Upper lobe of left lung (tissue), 6 donors: ENCODE data around the gene AOAH. TPM values are rescaled to one million over a fixed set of nuclear protein-coding genes. Genes with fewer than 3 reads are reported as not detected.
A peak's percentile ranks its signal among the peaks of the same experiment; 100 is the strongest.

Experiments
- ATAC-seq, 2 donors: fragments of 200-7000 bp; cut with Tn5 transposase; one replicate each; pipeline ENCODE4 v1.9.1; 2022; ENCODE audit warnings: mild to moderate bottlenecking in 2 of 2, moderate library complexity in 2 of 2; ENCODE audit not compliant: low FRiP score in 2 of 2
- DNase-seq, 2 donors: peaks; one replicate each; pipeline ENCODE4 v3.0.0-alpha.2; 2019 to 2020
- H3K27ac ChIP-seq, 4 donors: fragments of 200-600 bp; sonication (generic); one replicate each; pipeline ENCODE4 v1.5.1; 2016 to 2019
- H3K27me3 ChIP-seq, 4 donors: fragments of 200-600 bp; sonication (generic); one replicate each; pipeline ENCODE4 v1.5.1; 2017 to 2019
- H3K36me3 ChIP-seq, 4 donors: fragments of 200-600 bp; sonication (generic); one replicate each; pipeline ENCODE4 v1.5.1; 2016 to 2019
- H3K4me1 ChIP-seq, 4 donors: fragments of 200-600 bp; sonication (generic); one replicate each; pipeline ENCODE4 v1.5.1; 2018 to 2019
- H3K4me3 ChIP-seq, 4 donors: fragments of 200-600 bp; sonication (generic); one replicate each; pipeline ENCODE4 v1.5.1; 2017 to 2019; ENCODE audit warnings: mild to moderate bottlenecking in 2 of 4, moderate library complexity in 1 of 4
- H3K9me3 ChIP-seq, 4 donors: fragments of 200-600 bp; sonication (generic); one replicate each; pipeline ENCODE4 v1.5.1; 2018 to 2019
- EP300 ChIP-seq, 4 donors: sonication (generic); formaldehyde crosslinking; IDR thresholded peaks; one replicate each; pipeline ENCODE4 v1.5.1; 2017; ENCODE audit warnings: antibody characterized with exemption in 4 of 4, control low read depth in 2 of 4
- POLR2A ChIP-seq, 4 donors: fragments of 450-650 bp; IDR thresholded peaks; one replicate each; pipeline ENCODE4 v1.5.1; 2016 to 2017; ENCODE audit warnings: antibody characterized with exemption in 4 of 4, mild to moderate bottlenecking in 2 of 4
- POLR2AphosphoS5 ChIP-seq, 2 donors: sonication (generic); formaldehyde crosslinking; IDR thresholded peaks; one replicate each; pipeline ENCODE4 v1.5.1; 2017; ENCODE audit warnings: antibody characterized with exemption in 2 of 2
- WGBS, 2 donors: methylation state at CpG; one replicate each; pipeline ENCODE4 v1.1.5; 2017 to 2018; 5-methylcytosine and 5-hydroxymethylcytosine counted together
- total RNA-seq, 6 donors: library from RNA; depleted of rRNA in 4 of 6; stranded (reverse); fragments of >200 nt in 4 of 6; gene quantifications; one replicate each; pipeline versions ENCODE4 v1.1.0 to v1.2.1, GENCODE V29; 2016 to 2021
- TF ChIP-seq, protein P1 (sequence below), 6 experiments: fragments of 450-650 bp in 4 of 6; fragments of 200-600 bp in 2 of 6; sonication (generic) in 2 of 6; IDR thresholded peaks; one replicate each; pipeline ENCODE4 v1.5.1; 2016 to 2019; ENCODE audit warnings: antibody characterized with exemption in 6 of 6
- donor health status: DM: no; HTN: no; CAD: no; lungs with moderate emphysema.
- donor health status: DM: no; HTN: yes; CAD: no; lungs with severe emphysema.

The AOAH gene
- total RNA-seq, 6 donors from 2014 or later, result 18.5 to 36.8 (median 25.7) TPM

DNA sequence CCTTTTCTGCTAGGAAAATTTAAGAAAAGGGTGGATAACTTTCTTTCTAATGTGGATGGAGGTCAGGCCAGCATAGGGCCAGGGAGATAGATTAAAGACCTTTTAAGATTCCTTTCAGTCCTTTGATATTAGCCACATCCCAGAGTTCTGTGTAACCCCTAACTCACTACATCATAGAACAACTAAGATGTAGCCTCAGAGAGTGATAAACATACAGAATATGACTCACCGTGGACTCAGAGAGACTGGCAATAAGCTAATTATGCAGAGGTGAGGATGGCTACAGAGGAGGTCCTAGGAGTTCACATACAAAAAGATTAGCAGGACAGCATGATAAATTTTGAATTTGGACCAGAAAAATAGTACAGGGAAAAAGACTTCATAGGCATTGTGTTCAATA is 141.0 kb downstream of the AOAH start:
- TF ChIP-seq POLR2A (IDR thresholded peaks at IDR 0.05), result no peak
- TF ChIP-seq POLR2AphosphoS5 (IDR thresholded peaks at IDR 0.05), result no peak
- TF ChIP-seq, protein P1, sequence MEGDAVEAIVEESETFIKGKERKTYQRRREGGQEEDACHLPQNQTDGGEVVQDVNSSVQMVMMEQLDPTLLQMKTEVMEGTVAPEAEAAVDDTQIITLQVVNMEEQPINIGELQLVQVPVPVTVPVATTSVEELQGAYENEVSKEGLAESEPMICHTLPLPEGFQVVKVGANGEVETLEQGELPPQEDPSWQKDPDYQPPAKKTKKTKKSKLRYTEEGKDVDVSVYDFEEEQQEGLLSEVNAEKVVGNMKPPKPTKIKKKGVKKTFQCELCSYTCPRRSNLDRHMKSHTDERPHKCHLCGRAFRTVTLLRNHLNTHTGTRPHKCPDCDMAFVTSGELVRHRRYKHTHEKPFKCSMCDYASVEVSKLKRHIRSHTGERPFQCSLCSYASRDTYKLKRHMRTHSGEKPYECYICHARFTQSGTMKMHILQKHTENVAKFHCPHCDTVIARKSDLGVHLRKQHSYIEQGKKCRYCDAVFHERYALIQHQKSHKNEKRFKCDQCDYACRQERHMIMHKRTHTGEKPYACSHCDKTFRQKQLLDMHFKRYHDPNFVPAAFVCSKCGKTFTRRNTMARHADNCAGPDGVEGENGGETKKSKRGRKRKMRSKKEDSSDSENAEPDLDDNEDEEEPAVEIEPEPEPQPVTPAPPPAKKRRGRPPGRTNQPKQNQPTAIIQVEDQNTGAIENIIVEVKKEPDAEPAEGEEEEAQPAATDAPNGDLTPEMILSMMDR (IDR thresholded peaks at IDR 0.05), result no peak
- no peak for TF ChIP-seq EP300 (IDR thresholded peaks at IDR 0.05)
- peaks cover 0 to 4% (median 0%) of the 10 kb centered on the region in 4 donors for H3K9me3 ChIP-seq
- DNase-seq (no peak), ATAC-seq (no peak)
- no peaks in the 10 kb centered on the region for H3K36me3 ChIP-seq
- 76 to 77% methylated on average over 1 of the region's 1 CpG for WGBS, 2 donors
- H3K27ac ChIP-seq, result no peak overlapping the region
- no peaks in the 10 kb centered on the region for H3K4me1 ChIP-seq
- H3K27me3 ChIP-seq, result no peaks in the 10 kb centered on the region
- no peak overlapping the region for H3K4me3 ChIP-seq

DNA sequence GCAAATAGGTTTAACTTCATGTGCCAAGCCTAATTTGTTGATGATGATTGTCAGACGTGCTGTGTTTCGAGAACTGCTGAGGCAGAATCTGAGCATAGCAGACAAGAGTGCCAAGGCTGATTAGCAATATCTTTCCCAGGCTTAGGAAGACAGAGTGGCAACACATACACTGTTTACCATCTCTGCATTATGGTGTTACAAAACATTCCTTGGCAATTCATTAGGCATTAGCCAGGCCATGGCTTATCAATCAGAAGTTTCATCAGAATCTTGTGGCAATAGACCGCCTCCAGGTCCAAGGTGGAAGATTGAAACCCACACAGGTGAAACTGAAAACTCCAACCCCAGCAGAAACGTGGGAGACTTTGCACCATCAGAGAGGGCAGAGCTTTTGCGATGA is 148.5 kb downstream of the AOAH start:
- DNase-seq (no peak), ATAC-seq (no peak)
- no peaks in the 10 kb centered on the region for H3K27me3 ChIP-seq
- peaks cover 0 to 5% (median 0%) of the 10 kb centered on the region in 4 donors for H3K36me3 ChIP-seq
- no peaks in the 10 kb centered on the region for H3K4me1 ChIP-seq
- H3K27ac ChIP-seq, result no peak overlapping the region
- H3K4me3 ChIP-seq, result no peak overlapping the region
- TF ChIP-seq, protein P1 (IDR thresholded peaks at IDR 0.05), result no peak
- TF ChIP-seq POLR2AphosphoS5 (IDR thresholded peaks at IDR 0.05) (no peak), POLR2A (IDR thresholded peaks at IDR 0.05) (no peak), EP300 (IDR thresholded peaks at IDR 0.05) (no peak)
- peaks cover 0 to 8% (median 2%) of the 10 kb centered on the region in 4 donors for H3K9me3 ChIP-seq
- WGBS, 2 donors, result 78 to 85% methylated on average over 5 of the region's 5 CpGs

DNA sequence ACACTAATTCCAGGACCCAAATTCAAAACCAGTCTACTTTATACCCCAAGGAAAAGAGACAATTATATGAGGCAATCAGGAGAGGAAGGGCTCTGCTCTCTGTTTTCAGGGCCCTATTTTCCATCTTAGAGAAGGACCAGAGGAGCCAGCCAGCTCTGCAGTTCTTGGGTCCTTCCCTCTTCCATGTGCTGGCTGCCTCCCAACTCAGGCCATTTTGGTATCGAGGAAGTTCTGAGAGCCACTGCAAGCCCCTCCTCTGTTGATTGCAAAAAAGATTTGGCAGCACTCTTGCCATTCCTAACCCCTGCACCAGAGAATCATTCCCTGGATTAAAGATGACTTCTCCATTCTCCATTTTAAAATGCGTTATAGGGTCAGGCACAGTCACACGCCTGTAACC is 151.2 kb downstream of the AOAH start:
- TF ChIP-seq, protein P1 (IDR thresholded peaks at IDR 0.05), result no peak
- TF ChIP-seq POLR2AphosphoS5 (IDR thresholded peaks at IDR 0.05) (no peak), POLR2A (IDR thresholded peaks at IDR 0.05) (no peak), EP300 (IDR thresholded peaks at IDR 0.05) (no peak)
- no peak for DNase-seq
- Histone ChIP-seq H3K4me1 (no peaks in the 10 kb centered on the region), H3K27ac (no peak overlapping the region), H3K4me3 (no peak overlapping the region), H3K27me3 (no peaks in the 10 kb centered on the region), H3K36me3 (peaks cover 0 to 5% (median 0%) of the 10 kb centered on the region in 4 donors), H3K9me3 (peaks cover 0 to 5% (median 2%) of the 10 kb centered on the region in 4 donors)
- WGBS, 2 donors, result 75 to 78% methylated on average over 3 of the region's 3 CpGs
- ATAC-seq, result no peak

DNA sequence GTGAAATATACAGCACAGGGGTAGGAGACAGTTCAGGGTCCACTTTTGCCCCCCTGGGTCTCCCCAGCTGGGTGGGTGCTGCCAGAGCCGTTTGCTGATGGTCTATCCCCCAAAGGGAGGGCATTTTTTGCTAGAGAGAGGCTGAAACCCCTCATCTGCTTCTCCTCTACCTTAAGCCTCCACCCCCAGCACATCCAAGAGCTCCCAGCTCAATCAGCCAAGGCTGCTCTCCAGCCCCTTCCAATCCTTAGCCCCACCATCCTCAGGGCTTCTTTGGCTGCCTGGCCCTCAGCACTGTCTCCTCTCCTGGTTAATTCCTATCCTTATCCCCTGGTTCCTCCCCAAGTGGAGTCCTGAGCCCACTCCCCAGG is 153.1 kb downstream of the AOAH start:
- Histone ChIP-seq H3K4me1 (peaks cover 0 to 5% (median 3%) of the 10 kb centered on the region in 4 donors), H3K4me3 (no peak overlapping the region), H3K27me3 (no peaks in the 10 kb centered on the region), H3K9me3 (no peaks in the 10 kb centered on the region), H3K36me3 (peaks cover 0 to 5% (median 0%) of the 10 kb centered on the region in 4 donors), H3K27ac (peak overlapping the region in 1 of 4 donors; percentile 48)
- TF ChIP-seq POLR2AphosphoS5 (IDR thresholded peaks at IDR 0.05), result no peak
- TF ChIP-seq POLR2A (IDR thresholded peaks at IDR 0.05), result no peak
- TF ChIP-seq EP300 (IDR thresholded peaks at IDR 0.05), result no peak
- TF ChIP-seq, protein P1 (IDR thresholded peaks at IDR 0.05), result no peak
- 0% methylated on average over 1 of the region's 1 CpG for WGBS, 2 donors
- DNase-seq, result no peak
- no peak for ATAC-seq

DNA sequence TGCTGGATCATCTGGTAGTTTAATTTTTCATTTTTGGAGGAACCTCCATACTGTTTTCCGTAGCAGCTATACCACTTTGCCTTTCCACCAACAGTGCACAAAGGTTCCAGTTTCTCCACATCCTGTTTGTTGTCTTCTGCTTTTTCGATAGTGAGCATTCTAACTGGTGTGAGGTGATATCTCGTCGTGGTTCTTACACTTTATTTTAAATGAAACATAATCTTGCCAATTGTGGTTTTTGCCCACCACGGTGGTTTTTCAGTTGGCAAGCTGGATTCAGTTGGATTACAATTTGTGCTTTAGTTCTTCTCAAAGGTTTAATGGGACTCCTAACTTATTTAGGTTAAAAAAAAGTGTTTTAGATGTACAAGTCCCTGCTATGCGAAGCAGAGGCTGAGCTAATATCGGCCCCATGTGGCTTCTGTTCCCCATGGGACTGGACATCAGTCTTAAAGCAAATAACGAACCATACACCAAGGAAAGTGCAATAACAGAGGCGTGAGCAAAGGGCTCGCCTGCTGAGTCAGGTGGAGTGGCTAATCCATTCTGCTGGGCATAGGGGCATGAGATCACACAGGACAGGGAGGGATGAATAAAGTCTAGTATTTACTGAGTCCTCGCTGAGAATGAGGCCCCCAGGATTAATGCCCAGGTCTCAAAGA is 153.6 kb downstream of the AOAH start:
- Histone ChIP-seq H3K36me3 (no peaks in the 10 kb centered on the region), H3K27me3 (no peaks in the 10 kb centered on the region), H3K9me3 (no peaks in the 10 kb centered on the region), H3K4me3 (no peak overlapping the region), H3K27ac (peak overlapping the region in 1 of 4 donors; percentile 48), H3K4me1 (peaks cover 5 to 11% (median 7%) of the 10 kb centered on the region in 4 donors)
- TF ChIP-seq POLR2AphosphoS5 (IDR thresholded peaks at IDR 0.05) (no peak), POLR2A (IDR thresholded peaks at IDR 0.05) (no peak), EP300 (IDR thresholded peaks at IDR 0.05) (no peak)
- TF ChIP-seq, protein P1 (IDR thresholded peaks at IDR 0.05), result no peak
- DNase-seq, result no peak
- ATAC-seq, result no peak
- WGBS, 2 donors, result 70 to 78% methylated on average over 11 of the region's 11 CpGs
